ENCODE results near the gene IGBP1.

- TF ChIP-seq POLR2A (IDR thresholded peaks at IDR 0.05; ENCODE audit: low read depth, low read length): no peak
- no peak for TF ChIP-seq YBX1 (IDR thresholded peaks at IDR 0.05)
Measured at GRCh38 chrX:70171624-70172023, 38.4 kb downstream of the IGBP1 start.

All from GM12878 (cell line).